ENCODE results near the gene NRXN2.

Gene NRXN2

DNA sequence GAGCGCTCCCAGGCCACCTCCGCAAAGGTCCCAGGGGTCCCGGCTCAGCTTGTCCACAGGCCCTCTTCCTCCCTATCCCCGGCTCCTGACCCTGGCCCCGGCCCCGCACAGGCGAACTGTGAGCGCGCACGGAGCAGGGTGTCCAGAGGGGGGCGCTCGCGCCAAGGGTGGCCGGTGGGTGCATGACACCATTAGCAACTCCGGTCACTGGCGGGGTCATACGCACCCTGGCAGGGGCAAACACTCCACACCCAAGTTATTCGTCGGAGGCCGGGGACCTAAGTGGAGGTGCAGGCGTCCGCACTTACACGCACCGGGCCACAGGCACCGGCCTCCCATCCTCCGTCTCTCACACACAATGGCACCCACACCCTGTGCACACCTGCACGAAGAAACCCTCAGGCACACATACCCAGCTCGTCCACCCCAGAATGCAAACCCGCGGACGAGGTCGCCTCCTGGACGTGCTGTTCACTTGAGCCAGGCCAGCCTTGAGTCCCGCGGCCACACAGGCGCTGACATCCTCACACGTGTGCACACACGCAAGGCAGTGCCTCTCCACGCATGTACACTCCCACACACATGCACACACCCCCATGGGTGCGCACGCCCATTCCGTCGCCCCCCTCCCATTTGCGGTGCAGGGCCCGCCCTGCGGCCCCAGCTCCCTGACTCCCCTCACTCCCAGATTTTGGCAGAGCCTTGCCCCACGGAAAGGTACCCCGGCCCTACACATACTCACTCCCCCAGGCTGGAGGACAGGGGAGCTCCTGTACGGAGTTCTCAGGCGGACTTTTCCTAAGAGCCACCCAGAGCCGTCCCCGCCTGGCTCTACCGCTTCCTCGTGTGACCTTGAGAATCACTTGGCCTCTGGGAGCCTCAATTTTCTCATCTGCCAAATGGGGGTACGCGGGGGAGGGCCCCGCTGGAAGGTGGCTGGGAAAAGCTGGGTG, 20.9 kb upstream of the NRXN2 start, which contains the start of gene RASGRP2:
Gene RASGRP2 (minus strand): TSS at position 552 of the 953 bp plus-strand sequence. CDS start 1,276 bp downstream, outside the sequence.
- DNase-seq (ENCODE audit: low read depth): peak; percentile 79

DNA sequence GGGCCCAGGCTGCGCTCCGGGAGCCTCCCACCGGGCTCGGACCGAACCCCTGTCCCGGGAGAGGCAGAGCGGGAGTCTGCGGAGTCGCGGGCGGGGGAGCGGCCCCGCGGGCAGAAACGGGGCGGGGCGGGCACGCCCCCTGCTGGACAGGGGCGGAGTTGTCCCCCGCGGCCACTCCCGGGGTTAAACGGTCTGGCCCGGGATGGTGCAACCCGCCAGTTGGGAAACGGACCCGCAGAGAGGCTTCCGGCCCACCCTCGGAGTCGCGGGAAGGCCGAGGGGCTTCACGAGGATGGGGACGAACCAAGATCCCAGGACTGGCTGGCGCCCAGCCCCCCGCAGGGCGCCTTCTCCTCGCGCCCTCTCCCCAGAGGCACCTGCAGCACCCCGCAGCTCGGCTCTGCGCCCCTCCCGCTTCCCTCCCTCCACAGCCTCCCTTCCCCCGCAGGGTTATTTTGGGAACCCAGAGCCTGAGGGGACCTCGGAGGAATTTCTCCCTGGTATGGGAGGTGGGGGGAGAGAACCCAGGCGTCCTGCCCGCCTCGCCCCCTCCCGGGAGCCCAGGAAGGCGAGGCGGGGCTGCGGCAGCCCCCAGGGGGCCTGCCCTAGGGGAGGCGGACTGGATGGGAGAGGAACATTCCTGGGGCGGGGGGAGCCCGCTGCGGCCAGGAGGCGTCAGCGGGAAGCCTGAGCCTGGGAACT, 20.0 kb upstream of the NRXN2 start:
- DNase-seq (ENCODE audit: low read depth): peak; percentile 53

DNA sequence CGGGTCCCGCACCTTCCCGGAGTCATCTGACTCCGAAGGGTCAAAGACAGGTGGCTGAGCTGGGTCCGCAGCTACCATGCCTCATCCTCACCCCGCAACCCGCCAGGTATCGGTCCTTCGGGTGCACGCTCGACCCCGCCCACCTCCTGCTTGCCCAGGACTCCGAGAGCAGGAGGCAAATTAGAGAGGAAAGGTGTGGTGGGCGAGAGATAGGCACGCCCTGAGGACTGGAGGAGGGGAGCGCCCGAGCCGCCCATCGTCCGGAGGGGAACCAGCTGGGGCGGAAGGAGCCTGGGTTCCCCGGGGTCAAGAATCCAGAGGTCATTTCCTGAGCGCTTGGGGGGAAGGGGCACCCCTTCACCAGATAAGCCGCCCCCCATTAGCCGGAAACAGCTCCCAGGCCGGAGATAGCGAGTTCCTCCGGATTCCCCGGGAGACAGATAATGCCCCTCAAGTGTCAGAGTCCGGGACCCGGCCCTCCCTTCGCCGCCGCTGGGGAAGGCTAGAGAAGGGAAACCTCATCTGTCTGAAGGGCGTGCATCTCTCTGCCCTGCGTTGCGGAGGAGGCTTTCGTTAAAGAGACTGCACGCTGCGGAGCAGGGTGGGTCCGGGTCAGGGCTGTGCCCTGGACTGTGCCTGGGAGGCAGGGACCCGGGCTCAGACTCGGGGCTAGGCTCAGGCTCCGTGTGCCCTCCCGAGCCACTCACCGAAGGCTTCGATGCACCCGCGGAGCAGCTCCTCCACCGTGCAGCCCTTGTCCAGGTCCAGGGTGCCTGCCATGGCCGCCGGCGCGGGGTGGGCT, 19.3 kb upstream of the NRXN2 start:
- DNase-seq (ENCODE audit: low read depth): no peak

DNA sequence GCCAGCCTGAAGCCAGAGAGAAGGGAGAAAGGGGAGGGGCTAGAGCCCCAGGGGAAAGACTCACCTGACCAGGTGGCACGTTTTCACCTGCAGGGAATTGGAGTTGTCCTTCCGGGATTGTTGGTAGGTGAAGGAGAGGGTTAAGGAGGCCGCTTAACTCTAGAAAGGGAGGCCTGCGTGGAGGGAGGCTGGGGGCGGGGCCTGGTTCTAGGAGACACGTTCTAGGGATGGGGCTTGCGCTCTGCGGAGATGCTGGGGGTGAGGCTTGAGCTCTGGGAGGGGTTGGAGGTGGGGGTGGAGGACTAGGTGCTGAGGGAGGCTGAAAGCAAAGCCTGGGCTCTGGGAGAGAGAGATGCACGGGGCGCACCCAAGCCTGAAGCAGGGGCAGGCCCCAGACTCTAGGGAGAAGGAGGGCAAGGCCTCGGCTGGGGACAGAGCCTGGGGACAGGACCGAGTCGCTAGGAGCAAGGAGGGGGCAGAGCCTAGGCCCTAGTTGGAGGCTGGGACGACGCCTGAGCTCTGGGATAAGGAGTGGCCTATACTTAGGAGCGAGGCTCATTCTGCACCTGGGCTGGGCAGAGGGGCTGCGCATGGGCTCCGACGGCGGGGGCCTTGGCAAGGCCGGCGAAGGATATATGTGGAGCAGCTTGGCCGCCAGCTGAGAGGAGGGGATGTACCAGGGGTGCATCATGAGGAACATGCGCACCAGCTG, 18.5 kb upstream of the NRXN2 start:
- no peak for DNase-seq (ENCODE audit: low read depth)

DNA sequence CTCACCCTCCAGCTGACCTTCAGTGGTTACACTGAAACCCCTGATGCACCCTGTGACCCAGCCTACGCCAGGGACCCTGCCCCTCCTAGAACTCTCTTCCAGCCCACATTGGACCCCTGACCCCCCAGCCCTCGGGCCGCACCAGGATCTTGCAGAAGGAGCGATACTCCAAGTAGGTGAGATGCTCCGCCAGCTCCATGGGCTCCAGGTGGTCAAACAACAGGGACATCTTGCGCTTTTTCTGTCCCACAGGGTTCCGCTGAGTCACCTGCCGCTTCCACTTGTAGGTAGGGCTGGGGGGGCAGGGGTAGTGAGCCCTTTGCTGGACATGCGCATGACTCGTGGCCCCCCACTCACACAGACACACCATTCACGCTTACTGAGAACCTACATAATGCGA, 16.9 kb upstream of the NRXN2 start:
- DNase-seq (ENCODE audit: low read depth): no peak

DNA sequence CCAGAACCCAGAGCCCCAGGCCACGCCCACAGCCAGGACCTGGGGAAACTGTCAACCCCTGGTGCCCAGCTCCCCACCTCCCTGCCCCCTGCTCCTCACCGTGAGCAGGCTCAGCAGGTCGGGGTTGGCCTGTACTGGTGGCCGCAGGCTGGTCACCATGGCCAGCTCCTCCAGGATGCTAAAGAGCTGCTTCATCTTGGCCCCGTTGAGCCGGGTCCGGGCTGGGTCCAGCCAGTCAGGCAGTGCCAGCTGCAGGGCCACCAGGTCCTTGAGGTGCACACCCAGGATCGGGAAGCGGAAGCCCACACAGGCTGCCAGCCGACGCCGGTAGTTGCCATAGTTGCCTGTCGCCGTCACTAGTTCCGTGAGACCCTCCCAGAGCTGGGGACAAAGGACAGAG, 13.7 kb upstream of the NRXN2 start:
- no peak for DNase-seq (ENCODE audit: low read depth)

DNA sequence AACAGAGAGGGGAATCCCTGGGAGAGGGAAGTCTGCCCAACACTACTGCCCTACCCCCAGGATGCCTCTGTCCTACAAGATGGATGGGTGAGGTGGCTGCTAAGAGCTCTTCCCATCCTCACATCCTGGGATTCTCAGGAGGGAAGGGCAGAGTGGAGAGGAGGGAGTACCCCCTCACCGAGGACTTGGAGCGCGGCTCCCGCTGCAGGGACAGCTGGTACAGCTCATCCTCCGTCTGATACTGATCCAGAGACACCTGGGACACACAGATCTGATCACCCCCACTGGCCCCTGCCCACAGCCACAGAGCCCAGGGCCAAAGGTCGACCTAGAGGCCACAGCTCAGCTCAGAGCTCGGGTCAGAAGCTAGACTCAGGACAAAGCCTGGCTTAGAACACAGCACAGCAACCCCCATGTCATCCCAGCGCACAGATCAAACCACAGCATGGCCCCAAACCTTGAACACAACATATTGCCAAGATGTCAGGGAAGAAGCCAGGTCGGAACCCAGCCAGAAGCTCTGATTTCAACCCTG, 12.8 kb upstream of the NRXN2 start:
- no peak for DNase-seq (ENCODE audit: low read depth)

DNA sequence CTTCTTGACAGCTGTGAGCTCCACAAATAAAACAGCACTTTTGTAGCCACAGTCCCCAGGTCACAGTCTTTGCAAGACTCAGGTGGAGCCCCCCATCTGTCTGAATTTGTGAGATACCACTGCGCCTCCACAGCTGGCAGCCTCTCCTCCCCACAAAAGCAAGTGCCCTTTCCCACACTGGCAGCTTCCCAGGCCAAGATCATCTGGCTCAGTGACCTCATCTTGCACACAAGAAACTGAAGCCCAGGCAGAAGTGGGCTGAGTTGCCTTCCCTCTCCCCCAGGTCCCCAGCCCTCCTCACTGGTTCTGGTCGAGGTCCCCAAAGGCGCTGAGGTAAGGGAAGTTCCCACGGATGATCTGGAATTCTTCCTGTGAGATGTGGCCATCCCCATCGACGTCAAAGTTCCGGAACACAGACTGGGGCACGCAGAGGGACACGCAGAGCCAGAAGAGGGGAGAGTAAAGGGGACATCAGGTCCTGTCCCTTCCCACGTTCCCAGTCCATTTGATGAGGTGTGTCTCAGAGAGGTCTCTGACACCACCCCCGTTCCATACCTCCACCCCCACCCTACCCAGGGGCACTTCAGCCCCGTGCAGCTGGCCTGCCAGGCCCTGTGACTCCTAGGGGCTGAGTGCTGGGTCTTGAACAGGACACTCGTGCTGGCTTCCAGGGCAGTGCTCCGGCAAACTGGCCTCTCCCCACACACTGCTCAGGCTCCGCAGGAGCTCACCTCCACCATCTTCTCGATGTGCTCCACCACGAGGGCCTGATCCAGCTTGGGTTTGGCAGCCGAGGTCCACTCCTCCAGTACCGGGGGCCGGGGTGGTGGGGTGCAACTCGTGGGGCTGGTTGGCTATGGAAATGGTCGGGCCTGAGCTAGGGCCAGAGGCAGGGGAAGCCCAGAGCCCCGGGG, 12.1 kb upstream of the NRXN2 start:
- no peak for DNase-seq (ENCODE audit: low read depth)

DNA sequence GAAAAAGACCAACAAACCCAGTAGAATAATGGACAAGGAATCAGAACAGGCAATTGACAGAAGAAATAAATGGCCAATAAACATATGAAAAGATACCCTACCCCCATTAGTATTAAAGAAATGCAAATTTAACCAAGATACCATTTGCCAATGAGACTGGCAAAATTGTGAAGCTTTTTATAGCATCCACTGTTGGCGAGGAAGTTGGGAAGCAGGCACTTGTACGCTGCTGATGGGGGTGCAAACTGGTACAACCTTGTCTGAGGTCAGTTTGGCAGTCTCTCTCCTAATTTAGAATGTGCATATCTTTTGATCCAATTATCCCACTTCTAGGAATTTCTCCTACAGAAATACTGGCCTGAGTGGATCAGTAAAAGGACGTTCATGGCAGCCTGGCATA, 8.6 kb upstream of the NRXN2 start:
- no peak for DNase-seq (ENCODE audit: low read depth)

DNA sequence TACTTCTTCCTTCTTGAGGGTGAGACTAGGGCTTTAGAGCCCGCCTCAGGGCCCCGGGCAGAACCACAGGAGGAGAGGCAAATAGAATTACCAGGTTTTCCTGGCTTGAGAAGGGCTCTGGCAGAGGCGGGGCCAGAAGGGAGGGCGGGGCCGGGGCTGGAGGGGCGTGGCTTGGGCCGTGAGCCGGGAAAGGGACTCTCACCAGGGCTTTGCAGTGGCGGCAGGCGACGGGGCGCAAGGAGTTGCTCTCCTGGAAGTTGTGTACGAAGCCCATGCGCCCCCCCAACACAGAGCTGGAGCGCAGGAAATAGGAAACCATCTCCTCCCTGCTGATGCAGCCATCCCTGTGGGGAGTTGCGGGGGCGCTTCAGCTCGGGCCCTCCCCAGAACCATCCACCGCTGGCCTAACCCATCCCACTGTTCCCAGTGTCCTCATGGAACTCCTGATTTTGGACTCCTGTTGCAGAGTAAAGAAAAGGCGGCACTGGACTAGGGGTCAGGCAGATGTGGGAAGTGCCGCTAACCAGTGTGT, 6.9 kb upstream of the NRXN2 start:
- no peak for DNase-seq (ENCODE audit: low read depth)

DNA sequence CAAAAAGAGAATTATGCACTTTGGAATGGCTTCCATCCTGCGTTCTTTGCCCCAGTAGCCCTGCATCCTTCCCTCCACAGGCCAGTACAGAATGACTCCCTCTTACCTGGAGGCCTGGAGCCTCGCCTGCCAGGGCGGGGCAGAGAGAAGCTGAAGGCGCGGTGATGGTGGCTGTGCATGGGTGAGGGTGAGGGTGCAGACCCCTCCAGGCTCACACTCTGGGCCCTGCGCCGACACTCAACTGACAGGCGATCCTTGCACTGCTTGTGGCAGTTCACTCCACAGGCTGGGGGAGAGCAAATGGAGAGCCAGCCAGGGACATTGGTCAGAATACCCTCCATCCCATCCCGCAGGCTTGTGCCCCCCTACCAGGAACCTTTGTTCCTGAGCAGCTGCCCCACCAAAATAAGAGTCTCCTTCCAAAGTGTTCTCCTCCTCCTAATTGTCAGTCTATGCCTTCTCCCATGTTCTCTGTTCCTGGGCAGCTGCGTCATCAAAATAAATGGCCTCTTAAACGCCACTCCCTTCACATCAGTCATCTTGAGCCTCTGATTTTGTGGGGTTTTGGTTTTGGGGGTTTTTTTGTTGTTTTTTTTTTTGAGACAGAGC, 5.9 kb upstream of the NRXN2 start:
- DNase-seq (ENCODE audit: low read depth): no peak

DNA sequence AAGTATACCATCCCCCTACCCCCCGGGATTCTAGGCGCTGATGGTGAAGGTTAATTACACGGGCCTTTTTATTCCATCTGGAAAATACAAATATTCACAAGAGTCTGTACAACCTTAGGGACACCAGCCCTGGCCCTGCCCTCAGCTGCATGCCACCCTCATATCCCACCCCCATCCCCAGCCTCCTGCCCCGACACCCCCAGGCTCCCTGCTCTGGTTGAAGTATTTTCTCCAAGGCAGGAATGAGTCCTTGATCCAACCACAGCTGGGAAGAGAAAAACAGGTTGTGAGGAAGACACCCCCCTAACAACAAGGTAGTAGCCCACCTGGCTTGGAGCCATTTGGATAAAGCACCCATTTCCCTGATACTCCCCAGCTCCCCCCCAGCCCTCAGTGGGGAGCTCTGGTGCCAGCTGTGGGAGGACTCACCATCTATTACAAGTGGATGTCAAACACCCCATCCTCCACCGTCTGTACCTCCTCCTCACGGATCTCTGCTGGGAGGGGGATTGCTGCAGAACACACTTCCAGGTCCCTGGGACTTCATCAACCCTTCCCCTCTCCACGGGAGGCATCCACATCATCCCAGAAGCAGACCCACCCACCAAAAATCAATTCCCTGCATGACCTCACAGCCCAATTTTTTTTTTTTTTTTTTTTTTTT, 4.0 kb upstream of the NRXN2 start:
- no peak for DNase-seq (ENCODE audit: low read depth)

DNA sequence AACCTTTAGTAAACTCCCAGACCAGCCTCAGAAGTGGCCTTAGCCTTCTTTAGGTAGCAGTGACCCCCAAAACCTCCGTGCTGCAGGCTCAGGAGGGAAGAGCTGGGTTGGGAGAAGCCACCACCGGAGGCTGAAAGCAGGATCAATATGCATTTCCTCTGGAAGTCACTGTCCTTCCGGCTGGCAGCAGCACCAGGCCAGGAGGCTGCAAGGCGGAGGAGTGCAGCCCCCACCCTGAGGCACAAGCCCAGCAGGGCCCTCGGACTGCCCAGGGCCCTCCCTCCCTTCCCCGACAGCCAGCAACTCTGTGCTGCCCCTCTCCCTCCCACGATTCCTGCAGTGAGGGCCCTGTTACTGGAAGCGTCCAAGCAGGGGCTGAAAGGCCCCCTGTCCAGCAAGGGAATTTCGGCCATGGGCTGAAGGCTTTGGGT, 3.2 kb upstream of the NRXN2 start:
- no peak for DNase-seq (ENCODE audit: low read depth)

DNA sequence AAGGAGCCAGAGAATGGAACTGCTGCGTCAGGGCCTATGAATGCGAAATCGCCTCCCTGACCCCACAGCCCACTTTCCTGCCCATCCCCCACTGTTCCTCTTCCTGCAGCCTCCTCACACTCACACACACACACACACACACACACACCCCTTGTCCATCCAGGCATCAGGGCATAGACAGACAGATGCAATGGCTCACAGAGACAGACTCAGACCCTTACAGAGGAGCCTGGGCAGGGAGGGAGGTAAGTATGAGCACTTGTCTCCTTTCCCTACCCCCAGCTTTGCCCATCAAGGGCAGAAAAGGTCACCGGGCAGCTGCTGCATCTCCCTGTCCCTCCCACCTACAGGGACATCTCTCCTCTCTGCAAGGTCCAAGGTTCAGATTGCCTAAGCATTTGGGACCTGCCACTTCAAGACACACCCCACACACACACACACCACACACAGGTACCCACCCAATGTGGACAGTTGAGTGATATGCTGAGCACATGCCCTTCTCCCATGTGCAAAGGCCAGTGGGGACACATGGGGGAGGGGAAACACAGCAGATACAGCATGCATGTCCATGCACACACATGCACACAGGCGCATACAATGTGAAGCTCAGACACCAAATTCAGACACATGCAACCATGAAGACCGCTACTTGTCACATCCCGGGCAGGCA, 2.0 kb upstream of the NRXN2 start:
- DNase-seq (ENCODE audit: low read depth): no peak

DNA sequence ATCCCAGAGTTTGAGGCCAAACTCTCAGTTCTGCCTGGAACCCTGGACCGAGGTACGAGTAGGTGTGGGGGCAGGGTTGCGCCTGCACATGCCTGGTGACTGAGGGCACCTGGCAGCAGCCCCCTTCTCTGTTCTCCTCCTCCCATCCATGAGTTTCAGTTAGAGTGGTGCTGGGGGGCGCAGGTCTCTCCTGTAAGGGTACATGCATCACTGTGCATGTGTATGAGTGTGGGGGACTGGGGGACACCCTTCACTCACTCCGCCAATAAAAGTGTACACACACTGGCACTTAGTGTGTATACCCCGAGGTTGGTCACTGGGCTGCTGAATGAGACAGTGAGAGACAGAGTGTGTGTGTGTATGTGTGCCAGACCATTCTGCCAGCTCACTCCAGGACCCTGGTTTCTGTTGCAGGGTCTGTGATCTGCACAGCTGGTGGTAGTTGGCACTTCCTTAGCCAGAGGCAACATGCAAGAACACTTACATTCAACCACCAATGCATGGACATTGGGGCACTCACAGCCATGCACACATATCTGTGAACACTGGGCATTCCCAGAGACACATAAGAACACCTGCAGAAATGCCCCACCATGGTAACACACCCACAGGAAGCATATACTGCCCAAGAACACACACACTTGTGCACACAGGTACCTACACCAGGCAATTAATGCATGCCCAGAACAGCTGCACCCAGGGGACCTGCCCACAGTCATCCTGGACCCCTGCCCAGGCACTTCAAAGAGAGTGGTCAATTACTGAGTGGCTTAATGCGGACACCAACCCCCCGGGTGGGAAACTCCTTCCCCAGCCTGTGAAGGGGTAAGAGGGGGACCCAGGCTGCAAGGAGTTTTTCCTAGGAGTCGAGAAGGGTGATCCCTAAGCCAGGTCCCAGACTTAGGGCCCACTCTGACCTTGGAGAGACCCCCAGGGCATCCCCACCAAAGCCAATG, 1.2 kb upstream of the NRXN2 start:
- DNase-seq (ENCODE audit: low read depth): no peak

DNA sequence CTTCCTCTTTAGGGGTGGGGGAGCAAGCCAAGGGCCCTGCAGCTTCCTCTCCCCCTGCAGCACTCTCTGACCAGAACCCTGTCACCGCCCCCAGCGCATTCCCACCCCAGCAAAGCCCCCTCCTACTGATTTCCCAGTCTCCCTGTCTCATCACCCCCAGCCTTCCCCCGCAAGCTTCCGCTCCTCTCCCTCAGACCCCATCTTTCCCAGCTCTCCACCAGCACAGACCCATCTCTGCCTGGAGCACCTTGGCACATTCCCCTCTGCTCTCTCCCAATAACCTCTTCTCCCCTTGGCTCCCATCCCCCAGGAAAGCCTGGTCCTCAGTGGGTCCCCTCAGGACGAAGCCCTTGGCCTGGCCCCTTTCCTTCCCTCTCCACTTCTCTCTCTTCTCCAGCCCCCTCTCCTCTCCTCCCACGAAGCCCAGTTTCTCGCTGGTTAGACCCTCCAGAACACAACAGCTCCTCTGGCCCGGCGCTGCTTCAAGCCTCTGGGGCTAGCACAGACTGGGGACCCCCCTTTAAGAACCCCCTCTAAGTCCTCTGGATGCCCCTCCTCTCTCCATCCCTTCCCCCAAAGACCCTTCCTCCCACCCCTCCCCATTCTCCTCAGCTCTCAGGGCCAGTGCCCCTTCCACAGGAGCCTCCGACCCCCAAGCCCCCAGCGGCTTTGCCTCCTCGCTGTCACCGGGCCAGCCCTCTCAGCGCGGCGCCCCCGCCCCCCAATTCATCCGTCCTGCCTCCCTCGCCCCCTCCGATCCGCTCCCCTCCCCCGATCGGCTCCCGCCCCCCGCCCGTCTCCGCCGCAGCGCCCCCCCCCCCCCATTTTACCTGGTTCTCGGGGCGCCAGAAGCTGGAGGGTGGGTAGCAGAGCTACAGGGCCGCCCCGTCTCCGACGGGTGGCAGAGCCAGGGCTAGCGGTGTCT, 594 bp downstream of the NRXN2 start:
- DNase-seq (ENCODE audit: low read depth): no peak

All from stimulated activated CD8-positive, alpha-beta memory T cell treated with anti-CD3 and anti-CD28 coated beads, Interleukin-15, amount 100 ng/mL, for 1 hour (primary cell).